CD14-positive monocyte (primary cell): ENCODE data around the gene TYROBP. TPM values are rescaled to one million over a fixed set of nuclear protein-coding genes. Genes with fewer than 3 reads are reported as not detected.

Experiments
- DNase-seq, 3 donors: peaks; one replicate each; pipeline ENCODE4 v3.0.0-alpha.2; 2011 to 2022
- H2AFZ ChIP-seq: 2 replicates; pipeline ENCODE4 v1.6.0; 2012; ENCODE audit warnings: mild to moderate bottlenecking, low read depth, low read length, inconsistent platforms; ENCODE audit not compliant: insufficient read depth, poor library complexity, severe bottlenecking
- H3K27ac ChIP-seq, 2 donors: 1 replicate in 1 of 2; 2 replicates in 1 of 2; pipeline ENCODE4 v1.5.1; 2012 to 2013; ENCODE audit warnings: low read length in 2 of 2, control low read depth in 1 of 2, inconsistent platforms in 1 of 2, low read depth in 1 of 2, mild to moderate bottlenecking in 1 of 2
- H3K27me3 ChIP-seq, 2 donors: one replicate each; pipeline versions ENCODE4 v1.6.0 to v1.6.1; 2011 to 2013; ENCODE audit warnings: low read length in 2 of 2; ENCODE audit not compliant: control insufficient read depth in 2 of 2, insufficient read depth in 2 of 2
- H3K36me3 ChIP-seq, 2 donors: replicated peaks in 1 of 2; 1 replicate in 1 of 2; 2 replicates in 1 of 2; pipeline versions ENCODE4 v1.5.1 to v1.6.1; 2012 to 2013; ENCODE audit warnings: low read length in 2 of 2, control low read depth in 1 of 2, inconsistent platforms in 1 of 2, mild to moderate bottlenecking in 1 of 2; ENCODE audit not compliant: insufficient read depth in 2 of 2, control insufficient read depth in 1 of 2
- H3K4me1 ChIP-seq, 2 donors: 1 replicate in 1 of 2; 2 replicates in 1 of 2; pipeline versions ENCODE4 v1.5.1 to v1.6.1; 2012 to 2013; ENCODE audit warnings: low read length in 2 of 2, control low read depth in 1 of 2, inconsistent platforms in 1 of 2, mild to moderate bottlenecking in 1 of 2, moderate library complexity in 1 of 2; ENCODE audit not compliant: insufficient read depth in 2 of 2, control insufficient read depth in 1 of 2
- H3K4me2 ChIP-seq: replicated peaks from 2 replicates; pipeline ENCODE3; 2012; ENCODE audit warnings: low read length, moderate library complexity, mild to moderate bottlenecking; ENCODE audit not compliant: poor library complexity, severe bottlenecking; ENCODE audit errors: extremely low read depth
- H3K4me3 ChIP-seq, 3 experiments: fragments of 200-600 bp in 1 of 3; sonication (generic) in 1 of 3; replicated peaks in 1 of 3; 1 replicate in 2 of 3; 2 replicates in 1 of 3; pipeline ENCODE4 v1.5.1; 2011 to 2013; ENCODE audit warnings: low read length in 3 of 3, mild to moderate bottlenecking in 3 of 3, control low read depth in 2 of 3, low read depth in 2 of 3, inconsistent platforms in 1 of 3, moderate library complexity in 1 of 3
- H3K79me2 ChIP-seq: 2 replicates; pipeline ENCODE4 v1.6.0; 2012; ENCODE audit warnings: mild to moderate bottlenecking, control low read depth, inconsistent platforms, low read length, moderate library complexity; ENCODE audit not compliant: insufficient read depth
- H3K9ac ChIP-seq: 2 replicates; pipeline ENCODE4 v1.6.0; 2017; ENCODE audit warnings: low read length, mild to moderate bottlenecking; ENCODE audit not compliant: insufficient read depth, poor library complexity, severe bottlenecking
- H3K9me3 ChIP-seq, 2 donors: replicated peaks in 1 of 2; 1 replicate in 1 of 2; 2 replicates in 1 of 2; pipeline versions ENCODE4 v1.5.1 to v1.6.1; 2012 to 2013; ENCODE audit warnings: low read length in 2 of 2, control low read depth in 1 of 2; ENCODE audit not compliant: control insufficient read depth in 1 of 2, insufficient read depth in 1 of 2
- H4K20me1 ChIP-seq: 2 replicates; pipeline ENCODE4 v1.6.0; 2012; ENCODE audit warnings: mild to moderate bottlenecking, low read length, control low read depth, moderate library complexity; ENCODE audit not compliant: insufficient read depth
- H3K27ac Mint-ChIP-seq, 7 donors: one replicate each; pipeline ENCODE4 v1.8.0; 2020; ENCODE audit warnings: mild to moderate bottlenecking in 7 of 7, mixed read lengths in 7 of 7, moderate library complexity in 6 of 7, inconsistent platforms in 2 of 7
- H3K27me3 Mint-ChIP-seq, 3 donors: one replicate each; pipeline ENCODE4 v1.8.0; 2021 to 2022; ENCODE audit warnings: low read depth in 3 of 3, mild to moderate bottlenecking in 3 of 3, mixed read lengths in 3 of 3, moderate library complexity in 3 of 3, inconsistent platforms in 1 of 3
- H3K36me3 Mint-ChIP-seq, 2 donors: one replicate each; pipeline ENCODE4 v1.8.0; 2020; ENCODE audit warnings: mixed read lengths in 2 of 2, inconsistent platforms in 1 of 2, mild to moderate bottlenecking in 1 of 2
- H3K4me1 Mint-ChIP-seq: one replicate; pipeline ENCODE4 v1.8.0; 2020; ENCODE audit warnings: mild to moderate bottlenecking, mixed read lengths
- H3K4me3 Mint-ChIP-seq, 2 donors: one replicate each; pipeline ENCODE4 v1.8.0; 2020; ENCODE audit warnings: mild to moderate bottlenecking in 2 of 2, mixed read lengths in 2 of 2, moderate library complexity in 1 of 2
- H3K9me3 Mint-ChIP-seq, 7 donors: one replicate each; pipeline ENCODE4 v1.8.0; 2020 to 2022; ENCODE audit warnings: mixed read lengths in 7 of 7, mild to moderate bottlenecking in 6 of 7, moderate library complexity in 6 of 7, inconsistent platforms in 2 of 7
- WGBS: methylation state at CpG from one replicate; pipeline ENCODE4 v1.1.5; 2013; ENCODE audit warnings: missing lambda C conversion rate; ENCODE audit not compliant: insufficient coverage; 5-methylcytosine and 5-hydroxymethylcytosine counted together
- intact Hi-C, 2 donors: fragments of 100-400 bp; cut with micrococcal nuclease; formaldehyde crosslinking; loops; one replicate each; pipeline versions ENCODE4 v1.15.0 to v1.15.1; 2023
- polyA plus RNA-seq, 3 donors: library from polyadenylated mRNA; depleted of rRNA in 1 of 3; unstranded in 2 of 3; stranded (reverse) in 1 of 3; fragments of 300-500 nt in 2 of 3; fragments of >200 nt in 1 of 3; fragmentation: Illumina TruSeq in 2 of 3; gene quantifications; 1 replicate in 2 of 3; 2 replicates in 1 of 3; pipeline ENCODE4 v1.2.3, GENCODE V29; 2012 to 2021
- TF ChIP-seq, protein P1 (sequence below): fragments of 200-600 bp; IDR thresholded peaks from one replicate; pipeline ENCODE4 v1.8.0; 2022; ENCODE audit warnings: antibody characterized with exemption, mild to moderate bottlenecking

The TYROBP gene
- polyA plus RNA-seq, 3 donors: 3,224 to 6,141 (median 5,182) TPM

DNA sequence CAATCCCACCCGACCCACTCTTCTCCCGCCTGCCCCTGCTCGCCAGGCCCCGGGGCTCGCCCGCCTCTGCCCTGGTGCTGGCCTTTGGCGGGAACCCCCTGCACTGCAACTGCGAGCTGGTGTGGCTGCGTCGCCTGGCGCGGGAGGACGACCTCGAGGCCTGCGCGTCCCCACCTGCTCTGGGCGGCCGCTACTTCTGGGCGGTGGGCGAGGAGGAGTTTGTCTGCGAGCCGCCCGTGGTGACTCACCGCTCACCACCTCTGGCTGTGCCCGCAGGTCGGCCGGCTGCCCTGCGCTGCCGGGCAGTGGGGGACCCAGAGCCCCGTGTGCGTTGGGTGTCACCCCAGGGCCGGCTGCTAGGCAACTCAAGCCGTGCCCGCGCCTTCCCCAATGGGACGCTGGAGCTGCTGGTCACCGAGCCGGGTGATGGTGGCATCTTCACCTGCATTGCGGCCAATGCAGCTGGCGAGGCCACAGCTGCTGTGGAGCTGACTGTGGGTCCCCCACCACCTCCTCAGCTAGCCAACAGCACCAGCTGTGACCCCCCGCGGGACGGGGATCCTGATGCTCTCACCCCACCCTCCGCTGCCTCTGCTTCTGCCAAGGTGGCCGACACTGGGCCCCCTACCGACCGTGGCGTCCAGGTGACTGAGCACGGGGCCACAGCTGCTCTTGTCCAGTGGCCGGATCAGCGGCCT is 32.1 kb upstream of the TYROBP start:
- Histone ChIP-seq H3K4me2 (no peak overlapping the region), H3K9me3 (no peaks in the 10 kb centered on the region), H3K4me1 (peaks cover 0 to 4% of the 10 kb centered on the region in 2 donors), H3K27me3 (peaks cover 13 to 29% of the 10 kb centered on the region in 2 donors), H3K27ac (no peak overlapping the region), H3K36me3 (no peaks in the 10 kb centered on the region), H2AFZ (no peak overlapping the region), H4K20me1 (no peaks in the 10 kb centered on the region), H3K4me3 (no peak overlapping the region), H3K79me2 (no peaks in the 10 kb centered on the region), H3K9ac (no peak overlapping the region)
- Mint-ChIP-seq H3K27me3 (peaks cover 29 to 35% (median 31%) of the 10 kb centered on the region in 3 donors), H3K36me3 (peaks cover 0 to 2% of the 10 kb centered on the region in 2 donors), H3K27ac (no peak overlapping the region), H3K4me3 (no peak overlapping the region), H3K9me3 (no peaks in the 10 kb centered on the region), H3K4me1 (peaks cover 6% of the 10 kb centered on the region)
- 96% methylated on average over 48 of the region's 51 CpGs for WGBS
- DNase-seq: no peak
- TF ChIP-seq, protein P1, sequence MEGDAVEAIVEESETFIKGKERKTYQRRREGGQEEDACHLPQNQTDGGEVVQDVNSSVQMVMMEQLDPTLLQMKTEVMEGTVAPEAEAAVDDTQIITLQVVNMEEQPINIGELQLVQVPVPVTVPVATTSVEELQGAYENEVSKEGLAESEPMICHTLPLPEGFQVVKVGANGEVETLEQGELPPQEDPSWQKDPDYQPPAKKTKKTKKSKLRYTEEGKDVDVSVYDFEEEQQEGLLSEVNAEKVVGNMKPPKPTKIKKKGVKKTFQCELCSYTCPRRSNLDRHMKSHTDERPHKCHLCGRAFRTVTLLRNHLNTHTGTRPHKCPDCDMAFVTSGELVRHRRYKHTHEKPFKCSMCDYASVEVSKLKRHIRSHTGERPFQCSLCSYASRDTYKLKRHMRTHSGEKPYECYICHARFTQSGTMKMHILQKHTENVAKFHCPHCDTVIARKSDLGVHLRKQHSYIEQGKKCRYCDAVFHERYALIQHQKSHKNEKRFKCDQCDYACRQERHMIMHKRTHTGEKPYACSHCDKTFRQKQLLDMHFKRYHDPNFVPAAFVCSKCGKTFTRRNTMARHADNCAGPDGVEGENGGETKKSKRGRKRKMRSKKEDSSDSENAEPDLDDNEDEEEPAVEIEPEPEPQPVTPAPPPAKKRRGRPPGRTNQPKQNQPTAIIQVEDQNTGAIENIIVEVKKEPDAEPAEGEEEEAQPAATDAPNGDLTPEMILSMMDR: no peak
- intact Hi-C loops: no loop called here

- Histone ChIP-seq H3K27ac (no peak overlapping the region), H2AFZ (no peak overlapping the region), H3K27me3 (peaks cover 13 to 37% of the 10 kb centered on the region in 2 donors), H3K4me1 (peaks cover 0 to 4% of the 10 kb centered on the region in 2 donors), H3K79me2 (no peaks in the 10 kb centered on the region), H3K9me3 (no peaks in the 10 kb centered on the region), H3K9ac (no peak overlapping the region), H3K4me3 (no peak overlapping the region), H3K4me2 (no peak overlapping the region), H4K20me1 (no peaks in the 10 kb centered on the region), H3K36me3 (no peaks in the 10 kb centered on the region)
- intact Hi-C loops: no loop called here
- Mint-ChIP-seq H3K4me3 (no peak overlapping the region), H3K27me3 (peaks cover 36 to 40% (median 38%) of the 10 kb centered on the region in 3 donors), H3K27ac (no peak overlapping the region), H3K36me3 (peaks cover 0 to 2% of the 10 kb centered on the region in 2 donors), H3K4me1 (peaks cover 6% of the 10 kb centered on the region), H3K9me3 (no peaks in the 10 kb centered on the region)
- DNase-seq: no peak
- TF ChIP-seq, protein P1: no peak
- WGBS: 96% methylated on average over 53 of the region's 55 CpGs
Observed at GRCh38 chr19:35939307-35940077, 31.4 kb upstream of the TYROBP start.
